A673 (cell line): ENCODE results near the gene SMCHD1.

Experiments
- EZH2 ChIP-seq: fragments of 200-600 bp; sonication (generic); IDR thresholded peaks from 2 replicates; pipeline ENCODE4 v1.6.1; 2017; ENCODE audit warnings: borderline replicate concordance, low read depth, mild to moderate bottlenecking, mixed read lengths, antibody characterized with exemption, low read length; ENCODE audit not compliant: poor library complexity, severe bottlenecking
- TF ChIP-seq, protein P1 (sequence below): fragments of 300-800, 200-600 bp; sonication (generic); conservative IDR thresholded peaks from 2 replicates; pipeline ENCODE4 v1.5.1; 2017; ENCODE audit warnings: low read depth, mild to moderate bottlenecking, antibody characterized with exemption, low read length, moderate library complexity, mixed read lengths

DNA sequence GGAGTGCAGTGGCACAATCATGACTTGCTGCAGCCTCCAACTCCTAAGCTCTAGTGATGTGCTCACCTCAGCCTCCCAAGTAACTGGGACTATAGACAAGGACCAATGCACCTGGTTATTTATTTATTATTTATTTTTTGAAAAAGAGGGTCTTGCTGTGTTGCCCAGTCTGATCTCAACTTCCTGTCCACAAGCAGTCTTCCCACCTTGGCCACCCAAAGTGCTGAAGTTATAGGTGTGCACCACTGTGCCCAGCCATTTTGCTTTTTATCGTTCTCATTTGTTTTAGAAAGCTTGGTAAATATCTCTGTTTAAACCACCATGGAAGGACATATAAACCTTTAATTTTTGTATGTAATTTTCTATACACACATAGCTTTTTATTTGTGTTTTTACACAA lies 74.2 kb downstream of the SMCHD1 start:
- no peak for TF ChIP-seq EZH2
- TF ChIP-seq, protein P1, sequence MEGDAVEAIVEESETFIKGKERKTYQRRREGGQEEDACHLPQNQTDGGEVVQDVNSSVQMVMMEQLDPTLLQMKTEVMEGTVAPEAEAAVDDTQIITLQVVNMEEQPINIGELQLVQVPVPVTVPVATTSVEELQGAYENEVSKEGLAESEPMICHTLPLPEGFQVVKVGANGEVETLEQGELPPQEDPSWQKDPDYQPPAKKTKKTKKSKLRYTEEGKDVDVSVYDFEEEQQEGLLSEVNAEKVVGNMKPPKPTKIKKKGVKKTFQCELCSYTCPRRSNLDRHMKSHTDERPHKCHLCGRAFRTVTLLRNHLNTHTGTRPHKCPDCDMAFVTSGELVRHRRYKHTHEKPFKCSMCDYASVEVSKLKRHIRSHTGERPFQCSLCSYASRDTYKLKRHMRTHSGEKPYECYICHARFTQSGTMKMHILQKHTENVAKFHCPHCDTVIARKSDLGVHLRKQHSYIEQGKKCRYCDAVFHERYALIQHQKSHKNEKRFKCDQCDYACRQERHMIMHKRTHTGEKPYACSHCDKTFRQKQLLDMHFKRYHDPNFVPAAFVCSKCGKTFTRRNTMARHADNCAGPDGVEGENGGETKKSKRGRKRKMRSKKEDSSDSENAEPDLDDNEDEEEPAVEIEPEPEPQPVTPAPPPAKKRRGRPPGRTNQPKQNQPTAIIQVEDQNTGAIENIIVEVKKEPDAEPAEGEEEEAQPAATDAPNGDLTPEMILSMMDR = no peak
